ENCODE data around the gene UBE2D2. TPM values are rescaled to one million over a fixed set of nuclear protein-coding genes. Genes with fewer than 3 reads are reported as not detected.
"Not testable (repeated sequence)": the region's sequence is repeated elsewhere in the genome, so short reads cannot be mapped to it uniquely, and the experiment has no call there.

Gene UBE2D2
- total and polyA plus RNA-seq, 9 donors, result 66.8 to 230 (median 117) TPM

- H3K36me3 ChIP-seq, result no peaks in the 10 kb centered on the region
- H3K4me3 ChIP-seq, result no peak overlapping the region
- WGBS, 3 donors, result 95 to 99% (median 96%) methylated on average over 8 of the region's 8 CpGs
- H3K9me3 ChIP-seq, result no peaks in the 10 kb centered on the region
- H3K27ac ChIP-seq, result no peak overlapping the region
- no peaks in the 10 kb centered on the region for H3K4me1 ChIP-seq (ENCODE audit: insufficient read depth)
- H3K27me3 ChIP-seq, result no peaks in the 10 kb centered on the region
- intact Hi-C loops (cut with DNase I), result no loop called here
- TF ChIP-seq EP300 (IDR thresholded peaks at IDR 0.05), result no peak
- no peak for TF ChIP-seq POLR2A (IDR thresholded peaks at IDR 0.05)
- TF ChIP-seq, protein P1, sequence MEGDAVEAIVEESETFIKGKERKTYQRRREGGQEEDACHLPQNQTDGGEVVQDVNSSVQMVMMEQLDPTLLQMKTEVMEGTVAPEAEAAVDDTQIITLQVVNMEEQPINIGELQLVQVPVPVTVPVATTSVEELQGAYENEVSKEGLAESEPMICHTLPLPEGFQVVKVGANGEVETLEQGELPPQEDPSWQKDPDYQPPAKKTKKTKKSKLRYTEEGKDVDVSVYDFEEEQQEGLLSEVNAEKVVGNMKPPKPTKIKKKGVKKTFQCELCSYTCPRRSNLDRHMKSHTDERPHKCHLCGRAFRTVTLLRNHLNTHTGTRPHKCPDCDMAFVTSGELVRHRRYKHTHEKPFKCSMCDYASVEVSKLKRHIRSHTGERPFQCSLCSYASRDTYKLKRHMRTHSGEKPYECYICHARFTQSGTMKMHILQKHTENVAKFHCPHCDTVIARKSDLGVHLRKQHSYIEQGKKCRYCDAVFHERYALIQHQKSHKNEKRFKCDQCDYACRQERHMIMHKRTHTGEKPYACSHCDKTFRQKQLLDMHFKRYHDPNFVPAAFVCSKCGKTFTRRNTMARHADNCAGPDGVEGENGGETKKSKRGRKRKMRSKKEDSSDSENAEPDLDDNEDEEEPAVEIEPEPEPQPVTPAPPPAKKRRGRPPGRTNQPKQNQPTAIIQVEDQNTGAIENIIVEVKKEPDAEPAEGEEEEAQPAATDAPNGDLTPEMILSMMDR (IDR thresholded peaks at IDR 0.05), result no peak
- no peak for DNase-seq
These were observed 44.7 kb downstream of the UBE2D2 start for GRCh38 chr5:139605887-139606286.

DNA sequence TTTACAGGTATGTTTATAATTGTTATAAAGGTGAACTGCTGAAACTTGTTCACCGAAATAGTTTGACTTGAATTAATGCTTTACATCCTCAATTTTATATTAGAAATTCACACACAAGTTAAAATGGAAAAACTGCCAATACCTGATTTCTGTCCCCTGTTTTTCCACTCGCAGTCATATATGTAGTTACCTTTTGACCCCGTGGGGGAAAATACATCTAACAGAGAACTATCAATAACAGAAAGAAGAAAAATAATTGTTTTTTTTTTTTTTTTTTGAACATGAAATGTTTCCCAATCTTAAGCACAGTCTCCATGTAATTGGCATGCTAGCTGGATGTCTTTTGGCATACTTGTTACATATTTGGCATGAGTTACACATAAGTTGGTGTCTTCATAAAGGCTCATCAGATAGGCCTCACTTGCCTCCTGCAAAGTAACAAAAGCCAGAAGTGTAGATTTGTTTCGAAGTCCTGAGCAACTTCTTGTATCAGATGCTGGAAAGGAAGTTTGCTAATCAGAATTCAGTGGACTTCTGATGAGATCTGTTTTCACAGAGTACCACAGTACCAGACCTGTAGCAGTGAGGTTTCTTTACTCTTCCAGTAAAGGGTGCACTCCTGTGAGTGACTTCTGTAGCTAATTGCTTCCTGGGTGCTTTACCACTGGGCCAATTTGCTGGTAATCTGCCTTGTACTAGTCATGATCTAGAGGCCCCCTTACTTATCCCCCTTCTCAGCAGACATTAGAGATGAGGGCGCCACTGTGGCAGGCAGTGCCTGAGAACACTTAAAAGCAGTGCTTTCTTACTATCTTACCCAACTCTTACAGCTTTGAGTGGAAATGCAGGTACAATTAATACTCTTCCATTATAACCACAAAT lies 50.8 kb downstream of the UBE2D2 start:
- no peak for DNase-seq
- Histone ChIP-seq H3K4me3 (no peak overlapping the region), H3K27ac (no peak overlapping the region), H3K4me1 (ENCODE audit: insufficient read depth) (peaks cover 4% of the 10 kb centered on the region), H3K27me3 (no peaks in the 10 kb centered on the region), H3K9me3 (no peaks in the 10 kb centered on the region), H3K36me3 (no peaks in the 10 kb centered on the region)
- 90 to 91% (median 91%) methylated on average over 5 of the region's 5 CpGs for WGBS, 3 donors
- intact Hi-C loops (cut with DNase I), result no loop called here
- TF ChIP-seq, protein P1 (IDR thresholded peaks at IDR 0.05), result no peak
- TF ChIP-seq EP300 (IDR thresholded peaks at IDR 0.05) (no peak), POLR2A (IDR thresholded peaks at IDR 0.05) (no peak)

DNA sequence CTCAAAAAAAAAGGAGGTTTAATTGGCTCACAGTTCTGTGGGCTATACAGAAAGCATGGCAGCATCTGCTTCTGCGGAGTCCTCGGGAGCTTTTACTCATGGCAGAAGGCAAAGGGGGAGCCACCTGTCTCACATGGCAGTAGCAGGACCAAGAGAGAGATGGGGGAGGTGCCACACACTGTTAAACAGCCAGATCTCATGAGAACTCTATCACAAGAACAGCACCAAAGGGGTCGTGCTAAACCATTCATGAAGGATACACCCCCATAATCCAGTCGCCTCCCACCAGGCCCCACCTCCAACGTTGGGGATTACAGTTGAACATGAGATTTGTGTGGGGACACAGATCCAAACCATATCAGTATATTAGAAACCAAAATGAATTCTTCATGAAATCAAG lies 58.7 kb downstream of the UBE2D2 start:
- TF ChIP-seq EP300 (IDR thresholded peaks at IDR 0.05) (no peak), POLR2A (IDR thresholded peaks at IDR 0.05) (no peak)
- TF ChIP-seq, protein P1 (IDR thresholded peaks at IDR 0.05), result no peak
- no peaks in the 10 kb centered on the region for H3K36me3 ChIP-seq
- DNase-seq, result no peak
- 70 to 72% (median 70%) methylated on average over 5 of the region's 5 CpGs for WGBS, 3 donors
- H3K27ac ChIP-seq, result no peak overlapping the region
- no peaks in the 10 kb centered on the region for H3K27me3 ChIP-seq
- H3K4me3 ChIP-seq, result no peak overlapping the region
- H3K4me1 ChIP-seq (ENCODE audit: insufficient read depth), result no peaks in the 10 kb centered on the region
- intact Hi-C loops (cut with DNase I), result no loop called here
- no peaks in the 10 kb centered on the region for H3K9me3 ChIP-seq

DNA sequence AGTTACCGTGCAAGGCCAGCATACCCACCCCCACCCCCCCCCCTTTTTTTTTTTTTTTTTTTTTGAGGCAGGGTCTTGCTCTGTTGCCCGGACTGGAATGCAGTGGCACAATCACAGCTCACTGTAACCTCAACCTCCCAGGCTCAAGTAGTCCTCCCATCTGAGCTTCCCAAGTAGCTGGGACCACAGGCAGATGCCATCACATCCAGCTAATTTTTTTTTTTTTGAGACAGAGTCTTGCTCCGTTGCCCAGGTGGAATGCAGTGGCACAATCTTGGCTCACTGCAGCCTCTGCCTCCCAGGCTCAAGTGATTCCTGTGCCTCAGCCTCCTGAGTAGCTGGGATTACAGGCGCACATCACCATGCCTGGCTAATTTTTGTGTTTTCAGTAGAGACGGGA lies 64.3 kb downstream of the UBE2D2 start:
- H3K27ac ChIP-seq; DNase-seq; intact Hi-C loops (cut with DNase I); H3K36me3 ChIP-seq; H3K9me3 ChIP-seq; H3K4me3 ChIP-seq; H3K4me1 ChIP-seq (ENCODE audit: insufficient read depth); H3K27me3 ChIP-seq: not testable (repeated sequence)
- WGBS, 3 donors, result 85 to 91% (median 89%) methylated on average over 5 of the region's 5 CpGs

GRCh38 chr5:139630855-139631254 lies 69.7 kb downstream of the UBE2D2 start:
- Histone ChIP-seq H3K4me1 (ENCODE audit: insufficient read depth) (no peaks in the 10 kb centered on the region), H3K9me3 (no peaks in the 10 kb centered on the region), H3K4me3 (no peak overlapping the region), H3K27me3 (no peaks in the 10 kb centered on the region), H3K27ac (no peak overlapping the region), H3K36me3 (no peaks in the 10 kb centered on the region)
- TF ChIP-seq, protein P1 (IDR thresholded peaks at IDR 0.05), result no peak
- no peak for TF ChIP-seq EP300 (IDR thresholded peaks at IDR 0.05)
- no peak for TF ChIP-seq POLR2A (IDR thresholded peaks at IDR 0.05)
- no peak for DNase-seq
- intact Hi-C loops (cut with DNase I), result loop anchor here in 1 of 4 donors (10.0 kb wide), 2 partner anchors 54 to 206 kb away; no protein-coding TSS in a partner anchor

All from ovary (tissue), 9 donors.